ENCODE results near the gene NOL3.

NOL3 gene

DNA sequence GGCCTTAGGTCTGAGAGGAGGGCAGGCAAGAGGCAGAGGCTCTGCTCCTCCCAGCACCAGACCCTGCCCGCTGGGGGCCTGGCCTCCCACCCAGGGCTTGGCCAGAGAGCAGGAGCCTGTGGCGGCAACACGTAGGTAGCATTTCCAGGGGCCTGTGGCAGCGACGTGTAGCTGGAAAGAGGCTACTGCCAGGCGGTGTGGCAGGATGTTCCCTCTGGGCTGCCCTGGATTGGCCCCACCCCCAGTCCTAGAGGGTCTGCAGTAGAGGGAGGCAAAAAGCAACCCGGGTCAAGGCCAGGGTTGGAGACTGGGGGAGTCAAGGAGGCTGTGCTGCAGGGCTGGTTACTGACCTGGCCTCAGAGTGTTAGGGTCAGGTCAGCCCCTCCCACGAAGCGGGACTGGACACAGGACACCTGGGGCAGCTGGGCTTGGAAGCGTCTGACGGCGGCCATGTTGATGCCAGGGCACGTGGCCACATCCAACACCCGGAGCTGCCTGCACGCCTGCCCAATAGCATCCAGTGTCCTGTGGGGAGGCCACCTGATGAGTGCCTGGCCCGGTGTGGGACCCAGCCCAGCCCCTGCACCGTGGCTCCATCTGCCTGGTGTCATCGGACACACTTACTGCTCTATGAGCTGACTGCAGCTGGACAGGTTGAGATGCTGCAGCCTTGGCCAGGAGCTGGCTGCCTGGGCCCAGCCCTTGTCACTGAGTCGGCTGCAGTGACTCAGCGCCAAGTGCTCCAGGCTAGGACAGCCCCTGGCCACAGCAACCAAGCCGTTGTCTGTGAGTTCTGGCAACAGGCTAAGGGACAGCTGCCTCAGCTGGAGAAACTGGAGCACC, 37.1 kb downstream of the NOL3 start:
- no peak for DNase-seq

DNA sequence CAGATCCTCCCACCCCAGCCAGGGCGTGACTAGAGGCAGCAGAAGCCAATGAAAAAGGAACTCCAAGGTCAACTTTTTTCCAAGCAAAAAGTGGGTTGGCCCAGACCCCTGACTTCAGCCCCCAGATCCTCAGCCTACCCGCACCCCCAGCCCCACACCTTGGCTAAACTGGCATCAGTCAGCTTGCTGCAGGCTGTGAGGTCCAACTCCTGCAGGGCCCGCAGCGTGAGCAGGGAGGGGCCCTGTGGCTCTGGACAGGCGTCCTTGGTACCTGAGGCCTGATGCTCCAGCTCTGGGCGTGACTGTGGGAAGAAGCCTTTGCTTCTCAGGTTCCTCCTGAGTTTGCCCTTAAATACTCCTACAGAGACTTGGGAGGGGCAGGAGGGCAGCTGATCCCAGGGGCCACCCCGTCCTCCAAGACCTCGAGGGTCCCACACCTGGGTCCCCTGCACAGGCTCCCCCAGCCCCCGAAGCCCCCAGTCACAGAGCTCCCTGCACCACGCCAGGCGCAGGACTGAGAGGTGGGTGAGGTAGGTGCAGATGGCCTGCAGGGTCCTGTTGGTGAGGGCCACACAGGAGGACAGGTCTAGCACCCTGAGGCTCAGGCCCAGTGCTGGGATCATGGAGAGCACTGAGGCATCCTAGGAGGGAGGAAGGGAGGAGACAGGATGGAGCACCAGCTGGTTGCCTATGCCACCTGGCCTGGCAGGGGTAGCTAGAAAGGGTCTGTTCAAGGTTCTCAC, 38.0 kb downstream of the NOL3 start:
- DNase-seq: no peak

DNA sequence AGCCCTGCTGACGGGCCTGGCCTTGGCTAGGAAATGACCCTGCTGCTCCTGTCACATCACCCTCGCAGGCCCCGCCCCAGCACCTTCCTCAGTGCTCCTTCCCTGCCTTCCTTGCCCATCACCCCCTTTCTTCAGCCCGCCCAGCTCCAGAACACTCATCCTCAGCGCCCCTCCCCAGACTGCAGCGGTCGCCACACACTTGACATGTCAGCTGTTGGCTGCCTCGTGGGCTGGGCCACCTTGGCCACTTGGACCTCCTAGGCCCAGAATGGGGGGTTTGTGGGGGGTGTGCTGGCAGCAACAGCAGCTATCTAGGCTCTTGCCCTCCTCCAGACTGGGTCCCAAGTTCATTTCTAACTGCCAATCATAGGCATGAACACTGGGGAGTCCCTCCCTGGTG, 39.2 kb downstream of the NOL3 start:
- no peak for DNase-seq

DNA sequence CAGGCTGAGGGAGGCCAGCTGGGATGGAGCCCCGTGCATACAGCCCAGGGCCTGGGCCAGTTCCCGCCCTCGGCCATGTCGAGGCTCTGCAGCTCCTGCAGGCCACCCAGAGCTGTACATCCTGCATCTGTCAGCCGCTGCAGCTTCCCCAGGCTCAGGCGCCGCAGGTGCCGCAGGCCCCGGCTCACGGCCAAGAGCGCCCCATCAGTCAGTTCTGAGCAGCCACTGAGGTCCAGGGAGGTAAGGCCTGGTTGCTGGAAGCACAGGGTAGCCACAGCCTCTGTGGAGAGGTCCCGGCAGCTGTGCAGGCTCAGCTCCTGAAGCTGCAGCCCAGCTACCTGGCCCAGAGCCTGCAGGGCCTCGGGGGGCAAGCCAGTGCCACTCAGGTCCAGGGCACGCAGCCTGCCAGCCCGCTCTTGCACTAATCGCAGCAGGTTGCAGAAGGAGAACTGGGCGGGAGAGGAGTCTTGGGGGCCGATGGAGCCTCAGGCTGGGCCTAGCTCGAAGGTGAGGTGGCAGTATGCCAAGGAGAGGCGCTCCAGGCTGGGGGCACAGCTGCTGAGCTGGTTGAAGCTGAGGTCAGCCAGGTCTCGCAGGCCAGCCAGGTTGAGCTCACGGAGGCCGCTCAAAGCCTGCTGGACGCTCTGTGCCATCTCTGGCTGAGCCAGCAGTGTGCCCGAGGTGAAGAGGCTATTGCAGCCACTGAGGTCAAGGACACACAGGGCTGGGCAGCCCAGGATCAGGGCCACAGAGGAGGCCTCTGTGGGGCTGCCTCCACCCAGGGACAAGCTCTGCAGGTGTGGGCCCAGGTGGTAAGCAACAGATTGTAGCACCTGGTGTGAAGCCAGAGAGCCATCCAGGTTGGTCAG, 40.0 kb downstream of the NOL3 start:
- no peak for DNase-seq

DNA sequence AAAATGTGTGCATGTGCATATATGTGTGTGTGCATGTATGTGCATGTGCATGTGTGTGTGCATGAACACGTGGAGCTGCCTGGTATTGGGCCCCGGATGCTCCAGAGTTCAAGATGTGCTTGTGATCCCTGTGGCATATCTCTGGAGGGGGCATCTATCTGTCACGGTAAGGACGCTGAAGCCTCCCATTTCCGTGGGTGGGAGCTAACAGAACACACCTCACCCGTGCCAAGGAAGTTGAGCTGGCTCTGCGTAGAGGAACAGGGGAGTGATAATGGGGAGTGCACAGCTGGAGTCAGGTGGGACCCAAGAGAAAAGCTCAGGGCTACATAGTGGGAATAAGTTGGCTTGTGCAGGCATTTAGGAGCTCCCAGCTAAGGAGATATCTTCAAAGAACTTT, 41.3 kb downstream of the NOL3 start:
- no peak for DNase-seq

DNA sequence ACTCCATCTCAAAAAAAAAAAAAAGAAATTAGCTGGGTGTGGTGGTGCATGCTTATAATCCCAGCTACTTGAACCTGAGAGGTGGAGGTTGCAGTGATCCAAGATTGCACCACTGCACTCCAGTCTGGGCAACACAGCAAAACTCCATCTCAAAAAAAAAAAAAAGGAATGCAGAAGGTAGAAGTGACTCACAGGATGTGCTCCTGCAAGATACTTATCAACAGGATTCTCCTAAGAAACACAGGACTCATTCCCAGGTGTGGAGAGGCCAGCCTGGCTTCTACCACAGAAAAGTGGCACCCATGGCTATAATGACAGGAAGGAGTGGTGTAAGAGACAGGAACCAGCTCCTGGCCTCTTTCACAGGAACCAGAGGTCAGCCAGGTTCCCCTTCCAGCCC, 42.4 kb downstream of the NOL3 start:
- DNase-seq: no peak

DNA sequence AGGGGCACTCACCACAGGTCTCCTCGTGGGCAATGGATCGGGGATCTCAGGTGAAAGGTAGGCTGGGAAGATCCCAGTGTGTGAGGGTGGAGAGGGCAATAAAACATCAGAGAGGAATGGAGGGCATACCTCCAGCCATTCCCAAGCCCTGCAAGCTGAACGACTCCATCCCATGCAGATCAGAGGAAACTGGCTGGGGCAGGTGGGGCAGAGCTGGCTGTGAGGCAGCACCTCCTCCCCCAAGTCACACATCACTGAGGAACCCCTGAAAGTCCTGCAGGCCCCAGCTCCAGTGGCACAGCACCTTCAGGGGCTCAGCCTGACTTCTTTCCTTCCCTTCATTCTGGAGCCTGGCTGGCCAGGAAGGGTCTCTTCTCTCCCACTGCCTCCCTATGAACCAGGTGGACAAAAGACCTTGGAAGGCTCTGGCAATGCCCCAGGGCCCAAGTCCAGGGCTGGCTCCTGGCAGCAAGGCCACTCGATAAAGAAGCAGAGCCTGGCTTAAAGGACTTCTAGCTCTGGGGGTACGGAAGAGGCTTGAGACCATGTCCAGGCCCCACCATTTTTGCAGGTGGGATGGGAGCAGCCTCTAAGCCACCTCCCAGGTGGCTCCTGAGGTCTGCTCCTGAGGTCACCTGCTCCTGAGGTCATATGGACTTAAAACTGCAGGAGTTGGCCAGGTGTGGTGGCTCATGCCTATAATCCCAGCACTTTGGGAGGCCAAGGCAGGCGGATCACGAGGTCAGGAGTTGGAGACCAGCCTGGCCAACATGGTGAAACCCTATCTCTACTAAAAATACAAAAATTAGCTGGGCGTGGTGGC, 43.1 kb downstream of the NOL3 start:
- no peak for DNase-seq

DNA sequence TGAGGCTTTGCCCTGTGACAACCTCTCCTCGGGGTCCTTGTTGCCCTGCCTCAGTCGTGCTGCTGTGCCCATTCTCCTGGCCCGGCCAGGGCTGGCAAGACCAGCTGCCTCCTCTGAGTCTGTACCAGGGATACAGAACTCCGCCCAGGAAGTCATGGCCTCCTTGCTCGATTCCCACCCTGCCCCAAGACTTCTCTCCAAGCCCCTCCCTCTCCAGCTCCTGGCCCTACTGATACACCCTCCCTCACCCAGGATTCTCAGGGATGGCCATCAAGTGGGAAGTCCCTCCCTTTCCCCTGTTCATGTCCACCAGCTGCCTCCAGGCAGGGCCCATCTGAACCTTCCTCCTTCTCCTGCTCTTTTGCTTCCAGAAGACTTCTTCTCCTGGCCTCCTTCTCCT, 45.4 kb downstream of the NOL3 start:
- no peak for DNase-seq

DNA sequence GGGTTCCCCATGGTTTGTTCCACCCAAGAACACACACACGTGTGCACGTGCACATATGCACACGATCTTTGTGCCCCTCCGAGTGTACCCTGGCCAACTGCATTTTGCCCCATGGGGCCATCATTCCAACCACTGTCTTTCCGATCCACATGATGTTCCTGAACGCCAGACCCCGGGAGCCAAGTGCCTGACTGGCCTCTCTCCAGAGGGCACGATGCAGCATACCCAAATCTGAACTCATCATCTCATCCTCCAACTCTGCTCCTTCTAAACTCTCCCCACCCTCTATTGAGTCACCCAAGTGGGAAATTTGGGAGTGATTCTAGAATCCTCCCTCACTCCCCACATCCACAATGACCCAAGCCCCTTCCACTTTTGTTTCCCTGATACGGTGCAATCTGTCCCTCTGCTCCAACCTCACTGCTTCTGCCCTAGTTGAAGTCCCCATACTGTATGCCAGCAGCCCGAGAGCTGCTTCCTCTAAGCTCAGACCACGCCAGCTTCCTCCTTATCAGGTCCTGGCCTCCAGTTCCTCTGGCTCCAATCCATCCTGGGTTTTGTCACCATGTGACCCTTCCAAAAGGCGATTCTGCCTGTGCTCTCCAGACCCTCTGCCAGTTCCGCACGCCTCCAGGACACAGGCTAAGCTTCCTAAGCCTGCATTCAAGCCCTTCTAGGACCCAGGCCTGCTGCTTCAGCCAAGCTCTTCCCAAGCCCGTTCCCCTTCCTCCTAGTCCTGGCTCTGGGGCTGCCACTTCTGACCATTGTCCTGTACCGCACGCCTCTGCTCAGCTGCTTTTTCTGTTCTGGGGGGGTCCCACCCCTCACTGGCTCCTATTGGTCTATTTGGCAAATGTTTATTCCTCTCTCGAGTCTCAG, 46.5 kb downstream of the NOL3 start:
- DNase-seq: peak; percentile 27

DNA sequence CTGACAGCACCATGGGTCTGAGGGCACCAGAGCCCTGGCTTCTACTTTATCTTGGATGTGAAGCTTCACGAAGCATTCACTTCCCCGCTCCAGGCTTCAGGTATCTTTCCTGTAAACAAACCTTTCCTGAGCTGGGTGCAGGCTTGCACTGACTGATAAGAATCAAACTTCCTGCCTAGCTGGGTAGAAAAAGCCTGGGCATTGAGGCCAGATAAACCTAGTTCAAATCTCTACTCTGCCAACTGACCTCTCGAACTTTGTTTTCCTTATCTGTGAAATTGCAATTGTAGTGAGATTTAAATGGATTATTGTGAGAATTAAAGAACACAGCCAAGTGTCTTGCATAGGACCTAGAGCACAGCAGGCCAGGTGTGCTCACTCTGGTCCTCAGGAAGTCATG, 53.7 kb downstream of the NOL3 start:
- no peak for DNase-seq

Data from CD4-positive, alpha-beta T cell treated with Interleukin-15 for 1 hour (primary cell).